ENCODE data around the gene KCNAB1.

Gene KCNAB1

GRCh38 chr3:156530980-156531379 lies 410.6 kb downstream of the KCNAB1 start:
- no peak for DNase-seq (ENCODE audit: low spot score)
- no peak for FAIRE-seq

DNA sequence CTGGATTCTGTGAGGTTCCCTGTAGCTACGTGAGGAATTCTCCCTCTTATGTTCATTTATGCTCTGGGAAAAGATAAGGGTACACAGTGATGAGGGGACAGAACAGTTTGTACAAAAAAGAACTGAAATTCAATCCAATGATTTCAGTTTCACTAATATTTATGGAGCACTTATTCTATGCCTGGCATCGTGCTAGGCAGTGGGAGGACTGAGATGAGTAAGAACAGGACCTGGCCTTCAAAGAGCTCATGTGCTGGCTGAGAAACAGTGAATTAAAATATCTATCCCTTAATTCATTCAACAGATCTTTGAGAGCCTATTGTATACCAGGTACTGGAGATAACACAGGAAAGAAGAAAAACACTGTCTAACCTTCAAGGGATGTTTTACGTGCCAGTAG lies 412.4 kb downstream of the KCNAB1 start:
- no peak for FAIRE-seq

GRCh38 chr3:156533205-156533604 lies 412.8 kb downstream of the KCNAB1 start:
- DNase-seq (ENCODE audit: low spot score) (no peak), FAIRE-seq (no peak)

More for the DNA sequence above, 412.4 kb downstream of the KCNAB1 start:
- no peak for DNase-seq (ENCODE audit: low spot score)

GRCh38 chr3:156535162-156535627 lies 414.8 kb downstream of the KCNAB1 start:
- DNase-seq (ENCODE audit: low spot score): peak; percentile 81
- no peak for FAIRE-seq

DNA sequence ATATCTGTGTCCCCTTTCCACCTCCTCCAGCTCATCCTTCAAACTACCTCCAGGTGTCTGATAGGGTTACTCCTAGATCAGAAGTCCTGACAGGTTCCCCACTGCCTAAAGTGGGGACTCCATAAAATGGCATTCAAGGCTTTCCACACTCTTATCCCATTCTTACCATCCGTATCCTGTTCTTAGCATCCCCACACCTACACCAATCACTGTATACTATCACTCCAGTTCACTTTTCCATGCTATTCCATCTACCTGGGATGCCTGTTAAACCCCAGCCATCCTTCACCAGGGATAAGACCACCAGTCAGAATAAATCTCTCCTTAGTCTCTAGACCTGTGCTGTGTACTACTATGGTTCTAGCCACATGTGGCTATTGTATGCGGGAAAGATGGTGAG lies 415.4 kb downstream of the KCNAB1 start:
- FAIRE-seq: no peak
- DNase-seq (ENCODE audit: low spot score): no peak

- DNase-seq (ENCODE audit: low spot score) (no peak), FAIRE-seq (no peak)
Observed at GRCh38 chr3:156536524-156537316, 416.3 kb downstream of the KCNAB1 start.

GRCh38 chr3:156539051-156539450 lies 418.7 kb downstream of the KCNAB1 start:
- DNase-seq (ENCODE audit: low spot score) (no peak), FAIRE-seq (no peak)

GRCh38 chr3:156539802-156540201 lies 419.4 kb downstream of the KCNAB1 start:
- FAIRE-seq (no peak), DNase-seq (ENCODE audit: low spot score) (no peak)

GRCh38 chr3:156542101-156543042 lies 422.0 kb downstream of the KCNAB1 start:
- DNase-seq (ENCODE audit: low spot score) (no peak), FAIRE-seq (no peak)

DNA sequence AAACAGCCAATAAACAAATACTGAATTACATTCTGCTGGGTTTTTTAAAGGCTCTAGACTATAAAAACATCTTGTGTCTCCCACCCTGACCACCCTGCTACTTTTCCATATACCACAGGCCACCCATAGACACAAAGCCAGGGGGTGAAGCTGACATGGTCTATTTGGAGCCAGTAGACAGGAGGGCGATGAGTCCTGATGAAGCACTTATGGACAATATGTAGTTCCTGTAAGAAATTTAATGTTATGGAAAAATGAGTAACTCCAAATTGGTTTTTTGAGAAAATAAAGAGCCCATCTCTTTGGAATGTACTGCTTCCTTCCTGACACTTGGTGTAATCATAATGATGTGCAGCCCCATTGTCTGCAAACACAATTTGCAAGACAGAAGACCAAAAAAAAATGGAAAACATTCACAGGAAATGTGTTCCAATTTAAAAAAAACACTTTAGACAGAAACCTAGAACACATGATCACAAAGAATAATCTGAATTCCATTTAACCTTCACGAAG lies 422.7 kb downstream of the KCNAB1 start:
- FAIRE-seq: no peak
- no peak for DNase-seq (ENCODE audit: low spot score)

DNA sequence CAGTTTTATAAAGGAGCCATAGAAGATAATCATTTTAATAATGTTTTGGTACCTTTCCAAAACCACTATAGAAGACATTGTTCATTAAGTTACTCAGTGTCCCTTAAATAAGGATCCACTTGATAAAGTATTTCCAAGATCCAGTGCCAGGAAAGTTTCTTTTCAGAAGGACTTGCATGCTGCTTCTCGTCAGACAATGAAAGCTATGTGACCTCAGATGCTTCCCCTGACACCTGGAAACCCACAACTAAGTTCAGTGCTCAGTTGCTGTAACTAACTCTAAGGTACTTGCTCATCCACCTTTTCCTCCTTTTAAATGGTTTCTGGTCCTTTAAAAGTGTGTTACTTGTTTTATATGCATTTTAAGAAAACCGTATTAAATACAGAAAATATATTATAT lies 427.3 kb downstream of the KCNAB1 start:
- DNase-seq (ENCODE audit: low spot score) (no peak), FAIRE-seq (no peak)

DNA sequence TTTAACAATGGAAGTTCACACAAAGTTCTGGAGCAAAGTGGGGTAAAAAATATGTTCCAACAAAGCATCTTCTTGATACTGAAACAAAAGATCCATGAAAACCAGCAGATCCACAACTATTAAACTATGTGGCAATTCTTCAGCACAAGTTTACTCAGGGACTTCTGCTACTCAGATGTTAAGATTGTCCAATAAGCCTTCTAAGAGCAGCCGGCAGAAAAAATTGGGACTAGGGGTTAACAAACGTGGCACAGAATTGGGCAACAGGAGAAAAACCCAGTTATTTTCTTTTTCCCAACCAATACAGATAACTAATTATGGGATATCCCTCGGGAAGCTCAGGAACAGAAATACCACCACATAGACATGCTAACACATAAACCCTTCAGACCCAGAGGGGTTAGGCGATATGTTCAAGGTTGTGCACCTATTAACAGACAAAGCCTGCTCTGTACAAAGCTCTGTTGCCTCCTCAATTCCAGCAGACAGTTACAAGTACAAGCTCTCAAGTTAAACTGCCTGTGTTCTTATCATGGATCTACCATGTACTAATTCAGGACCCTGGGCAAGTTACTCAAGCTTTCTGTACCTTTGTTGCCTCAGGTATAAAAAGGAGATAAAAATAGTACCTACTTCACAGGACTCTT lies 427.8 kb downstream of the KCNAB1 start:
- FAIRE-seq: no peak
- DNase-seq (ENCODE audit: low spot score): no peak

GRCh38 chr3:156548902-156549301 lies 428.5 kb downstream of the KCNAB1 start:
- no peak for FAIRE-seq

GRCh38 chr3:156551261-156551660 lies 430.9 kb downstream of the KCNAB1 start:
- FAIRE-seq (no peak), DNase-seq (ENCODE audit: low spot score) (no peak)

More at GRCh38 chr3:156548902-156549301, 428.5 kb downstream of the KCNAB1 start:
- DNase-seq (ENCODE audit: low spot score): no peak

GRCh38 chr3:156551746-156552145 lies 431.4 kb downstream of the KCNAB1 start:
- no peak for FAIRE-seq
- DNase-seq (ENCODE audit: low spot score): peak; percentile 19

- no peak for FAIRE-seq
- DNase-seq (ENCODE audit: low spot score): no peak
Observed at GRCh38 chr3:156552973-156553372, 432.6 kb downstream of the KCNAB1 start.

DNA sequence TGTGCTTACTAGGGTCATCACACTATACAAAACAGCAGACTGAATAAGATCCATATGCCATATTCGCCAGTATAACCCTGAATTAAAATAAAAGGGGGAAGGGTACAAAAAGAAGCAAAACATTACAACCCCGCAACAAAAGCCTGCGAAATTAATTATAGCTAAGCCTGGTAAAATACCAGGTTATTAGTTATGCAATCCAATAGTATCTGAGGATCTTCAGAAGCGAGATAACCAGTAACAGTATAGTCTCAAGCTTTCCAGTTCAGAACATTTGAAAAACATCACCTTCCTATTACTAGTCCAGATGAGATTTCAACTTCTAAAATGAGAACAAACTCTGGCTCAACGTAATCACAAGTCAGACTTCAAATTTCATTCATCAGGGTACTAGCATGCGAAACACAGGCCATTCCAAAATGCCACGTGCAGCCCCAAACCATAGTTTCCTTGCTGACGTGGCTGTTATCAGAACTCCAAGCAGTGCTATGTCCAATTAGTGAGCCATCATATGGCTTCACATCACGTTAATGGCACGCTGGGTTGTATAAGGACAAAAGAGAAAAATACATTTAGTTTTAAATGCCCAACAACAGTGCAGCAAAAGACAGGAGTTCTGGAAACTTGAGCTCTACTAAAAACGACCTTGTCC lies 433.5 kb downstream of the KCNAB1 start:
- FAIRE-seq (no peak), DNase-seq (ENCODE audit: low spot score) (no peak)

DNA sequence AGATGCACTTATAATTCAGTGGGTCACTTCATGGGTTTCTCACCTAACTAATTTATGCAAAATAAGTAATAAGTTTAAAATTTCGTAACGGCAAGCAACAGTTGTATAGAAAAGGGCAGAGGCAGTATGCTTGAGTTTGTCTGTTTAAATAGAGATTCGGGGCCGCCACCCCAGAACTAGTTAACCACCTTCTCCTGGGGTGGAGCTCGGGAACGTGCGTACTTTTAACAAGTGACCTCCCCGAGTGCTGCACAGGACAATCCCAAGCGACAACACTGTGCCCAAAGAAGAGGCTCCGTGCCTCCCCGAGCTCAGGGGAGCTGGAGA lies 434.1 kb downstream of the KCNAB1 start:
- no peak for FAIRE-seq
- DNase-seq (ENCODE audit: low spot score): no peak

DNA sequence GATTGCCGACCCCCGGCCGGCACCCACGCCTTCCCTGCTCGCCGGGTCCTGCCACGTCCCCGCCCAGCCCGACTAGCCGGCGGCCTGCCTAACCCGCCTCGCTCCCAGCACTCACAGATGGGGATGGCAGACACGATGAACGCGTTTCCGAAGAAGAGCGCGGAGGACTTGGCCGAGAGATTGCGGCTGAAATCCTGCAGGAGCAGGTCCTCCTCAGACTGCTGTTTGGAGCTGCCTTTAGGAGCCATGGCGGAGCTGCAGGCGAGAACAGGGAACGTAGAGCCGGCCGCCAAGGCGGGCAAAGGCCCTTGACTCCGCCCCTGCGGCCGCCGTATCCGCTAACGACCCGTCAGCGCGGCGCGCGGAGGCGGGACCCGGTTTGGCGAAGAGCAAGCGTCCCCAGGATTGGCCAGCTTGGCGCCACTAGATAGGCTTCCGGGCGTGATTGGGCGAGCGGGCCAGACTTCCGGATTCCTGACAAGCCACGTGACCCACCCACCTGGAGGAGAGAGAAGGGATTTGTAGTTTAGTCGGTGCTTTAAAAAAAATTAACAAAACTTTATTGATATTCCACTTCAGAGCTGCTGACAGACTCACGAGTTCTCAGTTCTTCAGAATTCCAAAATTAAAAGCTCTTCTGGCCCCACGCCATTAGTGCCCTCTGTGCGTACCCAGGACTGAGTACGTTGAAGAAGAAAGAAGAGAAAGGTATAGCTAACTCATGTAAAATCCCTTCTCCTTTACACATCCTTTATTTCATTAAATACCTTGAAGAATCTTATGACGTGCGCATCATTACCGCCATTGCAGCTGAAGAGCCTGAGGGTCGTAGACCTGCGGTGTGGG lies 434.7 kb downstream of the KCNAB1 start, which contains the start of gene SSR3:
Gene SSR3 (minus strand): TSS at position 276 of the 846 bp plus-strand sequence. CDS start 28 bp downstream, at position 248.
- DNase-seq (ENCODE audit: low spot score) (peak; percentile 94), FAIRE-seq (no peak)

GRCh38 chr3:156558389-156558788 lies 438.0 kb downstream of the KCNAB1 start:
- DNase-seq (ENCODE audit: low spot score) (no peak), FAIRE-seq (no peak)

Data from urothelium cell line (cell line).